Activated CD4-positive, alpha-beta memory T cell treated with anti-CD3 and anti-CD28 coated beads for 36 hours (primary cell): ENCODE data around the gene AMOTL1. TPM values are rescaled to one million over a fixed set of nuclear protein-coding genes. Genes with fewer than 3 reads are reported as not detected.

Experiments used
- CTCF ChIA-PET: fragments of 350-600 bp; sonication (Branson Sonifier 250); formaldehyde crosslinking; loops from one replicate; lab custom pipeline; 2021; ENCODE audit warnings: antibody characterized with exemption, inconsistent platforms; lab: Charles Lee
- POLR2A ChIA-PET: fragments of 350-600 bp; sonication (Branson Sonifier 250); formaldehyde crosslinking; loops from one replicate; lab custom pipeline; 2021; ENCODE audit warnings: antibody characterized with exemption; lab: Charles Lee
- DNase-seq: peaks from one replicate; pipeline ENCODE4 v3.0.0-alpha.2; 2020
- H3K27ac Mint-ChIP-seq: one replicate; pipeline ENCODE4 v1.8.0; 2021; ENCODE audit warnings: mixed read lengths
- H3K27me3 Mint-ChIP-seq: one replicate; pipeline ENCODE4 v1.8.0; 2021; ENCODE audit warnings: mixed read lengths
- H3K36me3 Mint-ChIP-seq: one replicate; pipeline ENCODE4 v1.8.0; 2021; ENCODE audit warnings: mixed read lengths
- H3K4me1 Mint-ChIP-seq: one replicate; pipeline ENCODE4 v1.8.0; 2021; ENCODE audit warnings: low read depth, mixed read lengths
- H3K4me3 Mint-ChIP-seq: one replicate; pipeline ENCODE4 v1.8.0; 2021; ENCODE audit warnings: mild to moderate bottlenecking, mixed read lengths
- H3K9me3 Mint-ChIP-seq: one replicate; pipeline ENCODE4 v1.8.0; 2021; ENCODE audit warnings: mixed read lengths
- intact Hi-C: fragments of 100-400 bp; cut with micrococcal nuclease; formaldehyde crosslinking; loops from one replicate; pipeline ENCODE4 v1.15.1; 2023
- total RNA-seq, 2 experiments: library from RNA; stranded (reverse); gene quantifications; one replicate each; pipeline ENCODE4 v1.2.3, GENCODE V29; 2021

The AMOTL1 gene
- total RNA-seq, 2 experiments from 2014 or later = 0.24 to 0.31 TPM

DNA sequence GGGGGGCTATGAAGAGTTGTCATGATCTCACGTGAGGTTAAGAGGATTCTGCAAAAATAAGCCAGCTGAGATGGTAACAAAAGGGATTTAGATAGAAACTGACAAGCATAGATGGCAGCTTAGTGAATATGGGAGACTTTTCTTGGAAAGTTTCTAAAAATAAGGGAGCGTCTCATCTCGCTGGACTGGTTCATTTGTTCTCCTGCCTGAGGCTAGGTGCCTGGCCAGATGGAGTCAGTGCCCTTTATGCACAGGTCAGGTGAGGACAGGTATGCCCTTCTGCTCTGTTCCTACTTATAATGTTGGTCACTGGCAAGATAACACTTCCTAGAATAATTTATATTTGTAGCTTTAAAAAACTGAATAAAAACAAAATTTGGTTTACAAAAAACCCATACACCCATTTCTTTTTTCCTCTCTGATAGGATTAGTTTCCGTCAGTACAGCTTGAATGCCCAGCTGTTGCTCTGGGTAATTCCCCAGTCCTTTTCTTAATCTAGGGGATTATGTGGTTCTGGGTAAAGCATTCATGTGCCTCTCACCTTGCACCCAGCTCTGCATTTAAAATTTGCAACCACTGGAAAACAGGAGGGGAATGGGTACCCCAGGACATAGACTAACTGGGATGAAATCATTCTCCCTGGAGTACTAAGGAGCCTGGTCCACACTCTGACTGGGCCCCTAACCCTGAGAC, 90.0 kb downstream of the AMOTL1 start:
- no peaks in the 10 kb centered on the region for H3K9me3 Mint-ChIP-seq
- intact Hi-C loops = no loop called here
- H3K4me1 Mint-ChIP-seq = no peaks in the 10 kb centered on the region
- POLR2A ChIA-PET = no interaction called here
- peaks cover 4% of the 10 kb centered on the region for H3K27me3 Mint-ChIP-seq
- CTCF ChIA-PET = interaction anchor here (0.9 kb wide), 1 partner anchor 40 kb away, joined by 4 read pairs; no protein-coding TSS in a partner anchor
- no peak for DNase-seq
- H3K27ac Mint-ChIP-seq = no peak overlapping the region
- H3K36me3 Mint-ChIP-seq = no peaks in the 10 kb centered on the region
- H3K4me3 Mint-ChIP-seq = no peak overlapping the region

DNA sequence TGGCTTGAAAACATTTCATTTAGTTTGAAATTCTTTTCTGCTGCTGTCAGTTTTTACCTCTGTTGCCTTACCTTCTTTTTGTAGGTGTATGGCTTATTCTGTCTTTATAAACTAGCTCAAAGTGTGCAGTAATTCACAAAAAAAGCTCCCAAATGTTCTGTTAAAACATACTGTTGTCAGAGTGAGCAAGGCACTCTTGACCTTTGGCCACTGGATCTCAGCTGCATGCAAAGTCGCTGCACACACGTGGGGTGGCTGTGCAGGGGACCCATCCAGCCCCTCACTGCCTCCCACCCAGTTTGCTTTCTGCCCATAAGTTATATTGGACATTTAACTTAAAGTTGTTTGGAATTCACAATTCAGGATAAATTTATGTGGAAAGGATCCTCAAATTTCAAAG, 92.2 kb downstream of the AMOTL1 start:
- ChIA-PET CTCF (no interaction called here), POLR2A (no interaction called here)
- no peak for DNase-seq
- peaks cover 4% of the 10 kb centered on the region for H3K27me3 Mint-ChIP-seq
- no peaks in the 10 kb centered on the region for H3K4me1 Mint-ChIP-seq
- H3K9me3 Mint-ChIP-seq = no peaks in the 10 kb centered on the region
- no peak overlapping the region for H3K27ac Mint-ChIP-seq
- H3K36me3 Mint-ChIP-seq = no peaks in the 10 kb centered on the region
- intact Hi-C loops = no loop called here
- no peak overlapping the region for H3K4me3 Mint-ChIP-seq

DNA sequence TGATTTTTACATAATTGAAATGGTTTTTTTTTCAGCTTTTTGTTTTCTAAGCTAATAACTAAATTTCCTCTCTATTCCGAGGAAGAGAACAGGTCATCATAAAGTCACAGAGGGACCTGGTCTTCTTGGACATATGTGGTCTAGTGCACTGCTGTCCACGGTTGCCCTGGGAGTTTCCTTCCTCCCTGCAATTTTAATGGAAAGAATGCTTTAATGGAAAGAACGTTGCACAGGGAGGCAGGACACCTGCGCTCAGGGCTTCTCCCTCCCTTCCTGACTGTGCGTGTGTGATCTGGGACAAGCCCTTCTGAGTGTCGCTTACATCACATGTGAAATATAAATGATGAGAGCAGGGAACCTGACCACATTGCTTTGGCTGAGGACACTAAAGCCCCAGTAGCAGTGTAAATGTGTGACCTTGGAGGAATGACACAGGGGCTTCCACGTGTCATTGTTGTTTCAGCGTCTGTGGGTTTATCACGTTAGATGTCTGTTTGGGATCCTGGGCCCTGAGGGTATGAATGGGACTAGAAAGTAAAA, 93.2 kb downstream of the AMOTL1 start:
- H3K27me3 Mint-ChIP-seq = peaks cover 5% of the 10 kb centered on the region
- no peak overlapping the region for H3K27ac Mint-ChIP-seq
- no peaks in the 10 kb centered on the region for H3K4me1 Mint-ChIP-seq
- CTCF ChIA-PET = no interaction called here
- POLR2A ChIA-PET = no interaction called here
- no peaks in the 10 kb centered on the region for H3K9me3 Mint-ChIP-seq
- no peaks in the 10 kb centered on the region for H3K36me3 Mint-ChIP-seq
- DNase-seq = no peak
- intact Hi-C loops = no loop called here
- H3K4me3 Mint-ChIP-seq = no peak overlapping the region

DNA sequence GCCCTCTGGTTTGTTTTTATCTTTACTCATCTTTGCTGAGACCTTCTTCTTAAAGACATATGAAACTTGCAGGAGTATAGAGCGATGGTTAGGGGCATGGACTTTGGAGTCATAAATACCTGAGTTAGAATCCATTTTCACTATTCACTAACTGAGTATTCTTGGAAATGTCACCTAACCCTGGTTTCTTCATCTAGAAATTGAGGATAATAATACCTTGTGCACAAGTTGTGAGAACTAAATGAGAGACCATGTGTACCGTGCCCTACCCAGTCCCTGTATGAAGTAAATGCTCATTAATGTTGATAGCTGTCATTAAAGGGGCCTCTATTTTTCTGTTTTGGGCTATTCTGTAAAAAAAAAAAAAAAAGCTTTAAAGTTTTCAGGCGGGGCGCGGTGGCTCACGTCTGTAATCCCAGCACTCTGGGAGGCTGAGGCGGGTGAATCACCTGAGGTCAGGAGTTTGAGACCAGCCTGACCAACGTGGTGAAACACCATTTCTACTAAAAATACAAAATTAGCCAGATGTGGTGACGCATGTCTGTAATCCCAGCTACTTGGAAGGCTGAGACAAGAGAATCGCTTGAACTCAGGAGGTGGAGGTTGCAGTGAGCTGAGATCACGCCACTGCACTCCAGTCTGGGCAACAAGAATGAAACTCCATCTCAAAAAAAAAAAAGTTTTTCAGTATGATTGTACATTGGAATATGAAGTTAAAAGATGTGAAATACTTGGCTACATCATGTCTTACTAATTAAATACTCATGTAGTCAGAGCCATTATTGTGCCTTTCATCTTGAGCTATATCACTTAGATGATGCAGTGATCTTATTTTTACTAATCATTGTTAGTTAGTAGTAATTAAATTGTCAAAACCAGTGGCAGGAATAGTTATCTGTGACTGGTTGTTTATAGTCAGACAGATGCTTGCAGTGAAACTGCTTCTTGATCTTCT, 95.0 kb downstream of the AMOTL1 start:
- H3K27me3 Mint-ChIP-seq = peaks cover 6% of the 10 kb centered on the region
- POLR2A ChIA-PET = no interaction called here

DNA sequence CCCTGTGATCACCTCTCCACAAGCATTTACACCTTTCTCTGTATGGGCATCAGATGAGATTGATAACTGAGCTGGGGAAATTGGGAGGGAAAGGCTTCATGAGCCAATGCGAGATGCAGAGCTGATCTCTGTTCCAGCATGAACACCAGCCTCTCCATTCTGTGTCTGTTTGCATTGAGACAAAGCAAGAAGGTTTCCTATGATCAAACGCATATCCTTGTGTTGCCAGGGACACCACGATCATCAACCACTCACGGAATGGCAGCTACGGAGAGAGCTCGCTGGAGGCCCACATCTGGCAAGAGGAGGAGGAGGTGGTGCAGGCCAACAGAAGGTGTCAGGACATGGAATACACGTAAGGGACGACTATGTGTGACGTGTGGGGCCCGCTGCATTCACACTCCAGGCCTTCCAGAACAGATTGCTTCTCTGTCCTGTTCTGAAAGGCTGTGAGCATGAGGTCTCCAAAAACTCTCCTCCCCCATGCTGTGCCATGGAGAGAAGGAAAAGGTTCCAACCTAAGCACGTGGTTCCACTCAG, 96.4 kb downstream of the AMOTL1 start:
- H3K4me1 Mint-ChIP-seq = no peaks in the 10 kb centered on the region
- H3K27ac Mint-ChIP-seq = no peak overlapping the region
- H3K36me3 Mint-ChIP-seq = no peaks in the 10 kb centered on the region
- intact Hi-C loops = no loop called here
- no peak for DNase-seq
- H3K4me3 Mint-ChIP-seq = no peak overlapping the region
- POLR2A ChIA-PET = no interaction called here
- CTCF ChIA-PET = no interaction called here
- peaks cover 6% of the 10 kb centered on the region for H3K27me3 Mint-ChIP-seq
- H3K9me3 Mint-ChIP-seq = no peaks in the 10 kb centered on the region

More for the DNA sequence above, 95.0 kb downstream of the AMOTL1 start:
- Mint-ChIP-seq H3K27ac (no peak overlapping the region), H3K4me3 (no peak overlapping the region), H3K36me3 (no peaks in the 10 kb centered on the region), H3K9me3 (no peaks in the 10 kb centered on the region), H3K4me1 (no peaks in the 10 kb centered on the region)
- DNase-seq = no peak
- intact Hi-C loops = no loop called here
- CTCF ChIA-PET = interaction anchor here (0.8 kb wide), 1 partner anchor 9 kb away, joined by 3 read pairs; no protein-coding TSS in a partner anchor

DNA sequence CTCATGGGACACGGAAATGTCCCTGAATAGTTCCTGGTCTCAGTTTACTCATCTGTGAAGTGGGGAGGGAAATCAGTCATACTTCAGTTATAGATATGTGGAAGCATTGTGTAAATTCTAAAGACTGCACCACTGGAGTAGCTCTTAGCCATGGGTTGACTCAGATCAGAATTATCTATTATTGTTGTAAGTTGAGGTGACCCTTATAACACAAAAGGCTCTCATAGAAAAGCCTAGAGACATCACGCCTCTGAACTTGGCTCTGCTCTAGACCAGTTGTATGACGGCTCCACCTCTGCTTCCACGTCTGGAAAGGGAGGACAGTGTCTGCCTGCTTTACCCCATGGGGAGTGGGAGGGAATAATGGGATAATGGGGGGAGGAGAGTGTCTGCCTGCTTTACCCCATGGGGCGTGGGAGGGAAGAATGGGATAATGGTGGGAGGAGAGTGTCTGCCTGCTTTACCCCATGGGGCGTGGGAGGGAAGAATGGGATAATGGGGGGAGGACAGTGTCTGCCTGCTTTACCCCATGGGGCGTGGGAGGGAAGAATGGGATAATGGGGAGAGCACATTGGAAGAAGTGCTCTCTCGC, 98.2 kb downstream of the AMOTL1 start:
- CTCF ChIA-PET = no interaction called here
- H3K4me3 Mint-ChIP-seq = no peak overlapping the region
- intact Hi-C loops = no loop called here
- no peaks in the 10 kb centered on the region for H3K9me3 Mint-ChIP-seq
- POLR2A ChIA-PET = no interaction called here
- H3K27me3 Mint-ChIP-seq = peaks cover 8% of the 10 kb centered on the region
- no peak overlapping the region for H3K27ac Mint-ChIP-seq
- DNase-seq = no peak
- no peaks in the 10 kb centered on the region for H3K4me1 Mint-ChIP-seq
- no peaks in the 10 kb centered on the region for H3K36me3 Mint-ChIP-seq

DNA sequence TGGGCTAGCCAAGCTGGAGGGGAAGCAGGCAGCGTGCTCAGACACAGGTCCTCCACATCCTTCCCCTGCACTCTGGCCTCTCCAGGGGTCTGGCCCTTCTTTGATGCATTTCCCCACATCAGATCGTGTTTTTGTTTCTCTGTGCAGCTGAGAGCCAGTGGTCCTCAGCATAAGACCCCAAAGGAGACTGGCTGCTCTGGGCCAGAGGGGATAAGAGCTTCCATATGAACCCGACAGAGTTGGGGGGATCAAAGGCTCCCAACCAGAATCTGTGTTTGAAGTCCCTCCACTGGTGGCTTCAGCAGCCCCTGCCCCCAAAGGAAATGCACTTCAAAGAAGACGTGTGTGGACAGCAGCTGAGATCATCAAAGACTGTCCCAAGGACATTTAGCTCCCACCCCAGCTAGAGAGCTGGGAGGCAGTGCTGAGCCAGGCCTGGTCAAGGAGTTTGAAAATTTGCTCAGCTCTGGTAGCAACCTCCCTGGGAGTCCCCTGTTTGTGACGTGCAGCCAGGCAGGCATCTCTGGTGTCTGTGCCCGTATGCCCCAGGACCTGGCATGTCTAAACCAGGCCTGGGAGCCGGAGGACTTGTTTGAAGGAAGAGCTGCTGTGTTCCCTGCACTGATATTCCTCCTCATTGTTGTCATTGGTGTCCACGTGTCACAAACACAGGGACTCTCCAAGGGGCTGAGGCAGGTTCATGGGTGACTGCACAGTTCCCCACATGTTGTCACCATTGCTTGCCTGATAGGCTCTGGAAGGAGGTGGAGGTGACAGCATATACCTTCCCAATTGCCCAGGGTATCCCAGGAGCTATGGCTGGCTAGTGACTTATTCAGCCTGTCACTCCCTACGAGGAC, 99.0 kb downstream of the AMOTL1 start:
- Mint-ChIP-seq H3K27ac (no peak overlapping the region), H3K4me1 (no peaks in the 10 kb centered on the region), H3K4me3 (no peak overlapping the region), H3K27me3 (peaks cover 10% of the 10 kb centered on the region), H3K9me3 (no peaks in the 10 kb centered on the region), H3K36me3 (no peaks in the 10 kb centered on the region)
- CTCF ChIA-PET = no interaction called here
- no peak for DNase-seq
- POLR2A ChIA-PET = no interaction called here
- intact Hi-C loops = no loop called here

DNA sequence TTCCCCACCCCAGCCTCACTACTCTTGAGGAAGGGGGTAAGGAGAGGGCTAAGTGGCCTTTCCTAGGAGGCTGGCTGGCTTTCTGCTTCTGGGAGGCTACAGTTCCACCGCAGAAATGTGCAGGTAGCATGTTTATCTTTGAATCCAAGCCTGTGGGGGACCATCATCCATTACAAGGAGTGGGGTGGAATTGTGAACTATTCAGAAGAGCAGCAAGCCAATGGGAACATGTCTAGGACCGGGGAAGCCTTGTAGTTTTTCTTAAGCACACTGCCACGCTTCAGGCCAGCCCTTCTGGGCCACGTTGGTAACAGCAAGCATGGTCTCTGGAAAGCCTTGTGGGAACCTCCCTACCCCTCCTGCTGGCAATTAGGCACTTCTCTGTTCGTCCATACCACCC, 100.3 kb downstream of the AMOTL1 start:
- Mint-ChIP-seq H3K36me3 (no peaks in the 10 kb centered on the region), H3K4me3 (no peak overlapping the region), H3K4me1 (no peaks in the 10 kb centered on the region), H3K27me3 (peaks cover 12% of the 10 kb centered on the region), H3K27ac (no peak overlapping the region), H3K9me3 (no peaks in the 10 kb centered on the region)
- POLR2A ChIA-PET = no interaction called here
- no peak for DNase-seq
- CTCF ChIA-PET = no interaction called here
- intact Hi-C loops = no loop called here

DNA sequence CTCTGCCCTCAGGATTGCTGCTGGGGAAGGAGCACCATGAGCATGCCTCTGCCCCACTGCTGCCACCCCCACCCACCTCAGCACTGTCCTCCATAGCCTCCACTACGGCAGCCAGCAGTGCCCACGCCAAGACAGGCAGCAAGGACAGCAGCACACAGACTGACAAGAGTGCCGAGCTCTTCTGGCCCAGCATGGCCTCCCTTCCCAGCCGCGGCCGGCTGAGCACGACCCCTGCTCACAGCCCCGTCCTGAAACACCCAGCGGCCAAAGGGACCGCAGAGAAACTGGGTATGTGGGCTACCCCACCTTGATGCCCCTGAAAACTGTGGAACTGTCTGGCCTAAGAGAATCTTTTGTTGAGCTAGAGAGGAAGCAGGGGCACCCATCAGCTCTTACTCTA, 101.0 kb downstream of the AMOTL1 start:
- H3K9me3 Mint-ChIP-seq = no peaks in the 10 kb centered on the region
- H3K4me1 Mint-ChIP-seq = no peaks in the 10 kb centered on the region
- DNase-seq = no peak
- H3K27ac Mint-ChIP-seq = no peak overlapping the region
- ChIA-PET CTCF (no interaction called here), POLR2A (no interaction called here)
- H3K4me3 Mint-ChIP-seq = no peak overlapping the region
- intact Hi-C loops = no loop called here
- no peaks in the 10 kb centered on the region for H3K36me3 Mint-ChIP-seq
- peaks cover 12% of the 10 kb centered on the region for H3K27me3 Mint-ChIP-seq

DNA sequence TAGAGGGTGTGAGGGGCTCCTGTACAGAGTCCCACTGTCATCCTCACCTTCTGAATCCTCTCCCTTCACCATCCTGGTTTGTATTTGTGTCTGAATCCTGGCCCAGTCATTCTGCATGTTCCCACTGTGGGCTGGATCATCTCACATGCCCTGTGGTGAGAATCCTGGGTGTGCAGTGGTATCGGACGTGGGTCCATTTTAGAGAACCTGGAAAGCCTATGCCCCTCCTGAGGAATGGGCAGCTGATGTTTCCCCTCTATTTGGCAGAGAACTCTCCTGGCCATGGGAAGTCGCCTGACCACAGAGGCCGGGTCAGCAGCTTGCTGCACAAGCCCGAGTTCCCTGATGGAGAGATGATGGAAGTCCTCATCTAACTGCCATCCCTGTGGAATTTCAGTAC, 102.3 kb downstream of the AMOTL1 start:
- Mint-ChIP-seq H3K4me1 (no peaks in the 10 kb centered on the region), H3K27ac (no peak overlapping the region), H3K36me3 (no peaks in the 10 kb centered on the region), H3K27me3 (peaks cover 16% of the 10 kb centered on the region), H3K4me3 (no peak overlapping the region), H3K9me3 (no peaks in the 10 kb centered on the region)
- intact Hi-C loops = loop anchor here (10.0 kb wide), 1 partner anchor 326 kb away; the partner anchor contains the start of gene FUT4
- ChIA-PET CTCF (no interaction called here), POLR2A (no interaction called here)
- DNase-seq = no peak

DNA sequence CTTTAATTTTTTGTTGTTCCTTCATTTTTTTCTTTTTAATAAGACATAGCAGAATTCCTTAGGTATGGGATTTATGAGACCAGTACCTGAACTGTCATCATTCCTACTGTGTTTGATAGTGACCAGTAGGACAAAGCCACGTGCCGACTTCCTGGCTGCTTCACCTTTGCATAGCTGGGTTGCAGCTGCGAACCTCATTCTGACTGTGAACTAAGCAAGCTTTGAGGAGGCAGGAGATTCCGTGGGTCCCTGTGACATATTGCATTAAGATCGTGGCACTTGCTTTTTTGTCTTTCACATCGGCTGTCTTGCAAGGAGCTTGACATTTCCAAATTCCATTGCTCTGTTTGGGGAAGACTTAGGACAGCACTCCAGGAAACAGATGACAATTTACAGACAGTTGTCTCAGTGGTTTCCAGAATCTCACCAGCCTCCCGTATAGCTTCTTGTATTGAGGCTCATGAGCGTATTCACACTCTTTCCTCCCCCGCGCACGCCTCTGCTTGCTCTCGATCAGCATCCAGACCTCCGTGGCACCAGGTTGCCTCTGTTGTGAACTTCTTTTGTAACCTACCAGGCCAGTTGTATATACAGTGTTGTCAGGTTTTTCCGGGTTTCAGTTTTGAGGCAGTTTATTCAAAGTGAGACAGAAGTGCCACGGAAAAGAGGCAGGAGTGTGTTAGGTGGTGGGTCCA, 103.5 kb downstream of the AMOTL1 start:
- peaks cover 6% of the 10 kb centered on the region for H3K4me1 Mint-ChIP-seq
- H3K36me3 Mint-ChIP-seq = no peaks in the 10 kb centered on the region
- CTCF ChIA-PET = no interaction called here
- DNase-seq = no peak
- POLR2A ChIA-PET = no interaction called here
- H3K4me3 Mint-ChIP-seq = no peak overlapping the region
- peaks cover 15% of the 10 kb centered on the region for H3K27me3 Mint-ChIP-seq
- no peak overlapping the region for H3K27ac Mint-ChIP-seq
- H3K9me3 Mint-ChIP-seq = no peaks in the 10 kb centered on the region
- intact Hi-C loops = loop anchor here (10.0 kb wide), 1 partner anchor 327 kb away; the partner anchor contains the start of gene FUT4
